ENCODE results near the gene FCSK. TPM values are rescaled to one million over a fixed set of nuclear protein-coding genes. Genes with fewer than 3 reads are reported as not detected.
"Not testable (repeated sequence)": the region's sequence is repeated elsewhere in the genome, so short reads cannot be mapped to it uniquely, and the experiment has no call there.

The FCSK gene
- total RNA-seq, 1 donor from 2014 or later: 16.1 TPM

DNA sequence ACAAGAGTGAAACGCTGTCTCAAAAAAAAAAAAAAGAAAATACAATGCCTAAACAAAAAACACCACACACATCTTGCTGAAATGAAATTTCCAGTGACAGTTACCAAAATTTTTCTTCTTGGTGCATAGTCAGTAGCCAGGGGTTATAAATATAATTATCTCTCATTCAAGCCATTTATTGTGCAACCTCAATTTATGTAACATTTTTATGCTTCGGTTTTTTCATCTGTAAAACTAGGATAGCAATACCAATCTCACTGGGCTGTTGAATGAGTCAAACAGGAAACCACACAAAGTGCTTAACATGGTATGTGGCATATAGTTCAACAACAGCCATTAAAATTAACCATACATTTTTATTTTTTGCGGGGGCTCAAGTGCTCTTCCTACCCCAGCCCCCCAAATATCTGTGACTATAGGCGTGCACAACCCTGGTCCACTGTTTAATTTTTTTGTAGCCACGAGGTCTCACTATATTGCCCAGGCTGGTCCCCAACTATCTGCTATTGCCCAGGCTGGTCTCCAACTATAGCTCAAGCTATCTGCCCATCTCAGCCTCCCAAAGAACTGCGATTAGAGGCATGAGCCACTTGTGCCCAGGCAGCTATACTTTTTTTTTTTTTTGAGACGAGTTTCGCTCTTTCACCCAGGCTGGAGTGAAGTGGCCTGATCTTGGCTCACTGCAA lies 66.4 kb downstream of the FCSK start:
- FAIRE-seq: no peak

DNA sequence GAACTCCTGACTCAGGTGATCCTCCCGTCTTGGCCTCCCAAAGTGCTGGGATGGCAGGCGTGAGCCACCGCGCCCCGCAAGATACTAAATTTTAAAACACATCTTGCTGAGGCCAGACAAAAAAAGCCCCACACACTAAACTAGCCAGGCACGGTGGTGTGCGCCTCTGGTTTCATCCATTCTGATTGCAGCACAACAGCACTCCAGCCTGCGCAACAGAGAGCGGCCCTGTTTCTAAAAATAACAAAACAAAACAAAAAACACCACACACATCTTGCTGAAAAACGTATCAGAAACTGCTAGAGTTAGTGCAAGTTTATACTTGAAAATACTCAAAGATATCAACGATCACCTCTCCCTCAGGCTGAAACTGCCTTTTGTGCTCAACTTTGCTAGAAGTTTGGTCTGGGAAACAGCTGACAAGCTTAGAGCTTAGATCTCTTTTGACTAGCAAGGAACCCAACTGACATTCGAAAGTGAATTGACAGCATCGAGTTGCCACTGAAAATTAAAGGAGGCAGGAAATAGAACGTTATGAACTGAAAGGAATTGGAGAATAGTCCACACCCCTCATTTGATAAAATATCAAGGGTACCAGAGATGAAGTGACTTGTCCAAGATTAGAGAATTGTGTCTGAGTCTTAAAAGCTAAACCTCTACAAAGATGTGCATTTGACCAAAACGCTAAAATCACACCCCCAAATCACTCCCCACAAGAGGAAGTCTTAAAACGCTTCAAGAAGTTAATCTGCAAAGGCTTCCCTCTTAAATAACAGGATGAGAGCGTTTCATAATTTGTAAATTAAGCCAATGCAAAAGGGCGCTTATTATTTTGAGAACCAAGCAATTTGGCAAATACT lies 68.1 kb downstream of the FCSK start:
- H3K27me3 ChIP-seq (ENCODE audit: control insufficient read depth, insufficient read depth, low read length): no peaks in the 10 kb centered on the region
- TF ChIP-seq, protein P1, sequence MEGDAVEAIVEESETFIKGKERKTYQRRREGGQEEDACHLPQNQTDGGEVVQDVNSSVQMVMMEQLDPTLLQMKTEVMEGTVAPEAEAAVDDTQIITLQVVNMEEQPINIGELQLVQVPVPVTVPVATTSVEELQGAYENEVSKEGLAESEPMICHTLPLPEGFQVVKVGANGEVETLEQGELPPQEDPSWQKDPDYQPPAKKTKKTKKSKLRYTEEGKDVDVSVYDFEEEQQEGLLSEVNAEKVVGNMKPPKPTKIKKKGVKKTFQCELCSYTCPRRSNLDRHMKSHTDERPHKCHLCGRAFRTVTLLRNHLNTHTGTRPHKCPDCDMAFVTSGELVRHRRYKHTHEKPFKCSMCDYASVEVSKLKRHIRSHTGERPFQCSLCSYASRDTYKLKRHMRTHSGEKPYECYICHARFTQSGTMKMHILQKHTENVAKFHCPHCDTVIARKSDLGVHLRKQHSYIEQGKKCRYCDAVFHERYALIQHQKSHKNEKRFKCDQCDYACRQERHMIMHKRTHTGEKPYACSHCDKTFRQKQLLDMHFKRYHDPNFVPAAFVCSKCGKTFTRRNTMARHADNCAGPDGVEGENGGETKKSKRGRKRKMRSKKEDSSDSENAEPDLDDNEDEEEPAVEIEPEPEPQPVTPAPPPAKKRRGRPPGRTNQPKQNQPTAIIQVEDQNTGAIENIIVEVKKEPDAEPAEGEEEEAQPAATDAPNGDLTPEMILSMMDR (IDR thresholded peaks at IDR 0.05; ENCODE audit: insufficient read depth, low read length, severe bottlenecking): no peak
- peak overlapping the region; percentile 87 for H3K4me3 ChIP-seq (ENCODE audit: low read depth, low read length)
- no peak for DNase-seq (ENCODE audit: low read depth)
- FAIRE-seq: no peak
- peaks cover 9% of the 10 kb centered on the region for H3K36me3 ChIP-seq (ENCODE audit: control insufficient read depth, insufficient read depth, low read length)

More for the DNA sequence above, 66.4 kb downstream of the FCSK start:
- H3K4me3 ChIP-seq (ENCODE audit: low read depth, low read length): no peak overlapping the region
- H3K27me3 ChIP-seq (ENCODE audit: control insufficient read depth, insufficient read depth, low read length): no peaks in the 10 kb centered on the region
- TF ChIP-seq, protein P1 (IDR thresholded peaks at IDR 0.05; ENCODE audit: insufficient read depth, low read length, severe bottlenecking): no peak
- DNase-seq (ENCODE audit: low read depth): peak; percentile 59
- H3K36me3 ChIP-seq (ENCODE audit: control insufficient read depth, insufficient read depth, low read length): peaks cover 9% of the 10 kb centered on the region

DNA sequence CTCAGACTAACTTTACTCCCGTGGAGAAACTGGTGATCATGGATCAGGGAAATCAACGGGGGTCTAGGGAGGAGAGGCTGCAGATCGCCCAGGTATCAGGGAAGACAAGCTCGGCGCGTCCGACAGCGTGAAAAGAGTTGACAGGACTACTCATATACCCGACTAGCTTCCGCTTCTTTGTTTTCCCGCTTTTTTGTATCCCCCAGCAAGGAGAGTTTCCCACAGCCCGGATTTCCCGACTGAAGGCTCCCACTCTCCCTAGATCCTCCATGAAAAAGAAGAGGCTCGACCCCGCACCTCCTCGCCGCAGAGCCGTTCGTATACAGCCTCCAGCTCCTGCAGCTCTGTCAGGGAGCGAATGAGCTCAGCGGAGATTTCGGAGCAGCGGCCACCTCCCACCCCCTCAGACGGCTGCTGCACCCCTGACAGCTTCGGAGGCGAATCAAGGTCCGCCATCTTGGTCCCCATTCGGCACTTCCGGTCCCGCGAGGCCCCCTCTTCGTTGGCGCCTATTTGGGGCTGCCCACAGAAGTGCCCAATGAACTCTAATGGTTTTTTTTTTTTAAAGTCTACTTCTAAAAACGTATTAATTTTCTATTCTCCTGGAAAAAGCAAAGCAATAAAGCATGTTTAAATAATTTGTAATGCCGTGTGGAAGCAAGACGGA lies 68.8 kb downstream of the FCSK start, which contains the start of gene COG4:
Gene COG4, minus strand, starts transcription at position 479 of the 667 bp plus-strand sequence. Its CDS starts 11 bp downstream, at position 468.
- H3K36me3 ChIP-seq (ENCODE audit: control insufficient read depth, insufficient read depth, low read length): peaks cover 5% of the 10 kb centered on the region
- DNase-seq (ENCODE audit: low read depth): peak; percentile 68
- FAIRE-seq: no peak

DNA sequence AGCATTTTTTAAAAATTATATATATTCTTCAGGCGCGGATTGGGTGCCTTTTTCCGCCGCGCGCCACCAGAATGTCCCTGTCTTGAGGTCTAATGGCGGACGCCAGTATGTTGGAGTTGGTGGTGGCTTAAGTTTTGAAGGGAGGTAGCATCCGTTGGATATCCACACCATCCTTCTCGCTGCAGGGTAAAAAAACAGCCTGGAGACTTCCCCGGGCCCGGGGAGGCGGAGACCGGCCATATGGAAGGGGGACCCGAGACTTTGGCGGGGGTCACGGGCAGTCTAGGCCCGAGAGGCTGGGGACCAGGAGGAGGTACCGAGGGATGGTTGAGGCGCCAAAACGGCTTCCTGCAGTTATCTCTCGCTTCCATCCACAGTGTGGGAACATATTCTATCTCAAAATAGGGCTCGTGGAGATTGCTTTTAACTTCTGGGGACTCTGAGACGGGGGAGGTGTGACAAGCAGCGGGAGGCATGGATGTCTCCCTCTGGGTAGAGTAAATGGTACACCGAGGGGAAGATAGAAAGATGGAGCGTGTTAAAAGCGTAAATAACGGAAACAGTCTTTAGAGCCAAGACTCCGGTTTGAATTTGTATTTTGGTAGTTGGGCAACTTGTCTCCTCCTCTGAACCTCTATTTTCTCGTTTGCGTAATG lies 69.5 kb downstream of the FCSK start, which contains the start of gene SF3B3:
Gene SF3B3, plus strand, starts transcription at position 74 of the 656 bp plus-strand sequence. CDS start 2,841 bp downstream, outside the sequence.
- DNase-seq (ENCODE audit: low read depth) (peak; percentile 39), FAIRE-seq (no peak)
- H3K27me3 ChIP-seq (ENCODE audit: control insufficient read depth, insufficient read depth, low read length): no peaks in the 10 kb centered on the region
- TF ChIP-seq, protein P1 (IDR thresholded peaks at IDR 0.05; ENCODE audit: insufficient read depth, low read length, severe bottlenecking): no peak
- peaks cover 6% of the 10 kb centered on the region for H3K36me3 ChIP-seq (ENCODE audit: control insufficient read depth, insufficient read depth, low read length)
- peak within 1 kb of the TSS; percentile 87 for H3K4me3 ChIP-seq (ENCODE audit: low read depth, low read length)

More for the DNA sequence above, 68.8 kb downstream of the FCSK start, which contains the start of gene COG4:
- H3K4me3 ChIP-seq (ENCODE audit: low read depth, low read length): peak within 1 kb of the TSS; percentile 87
- H3K27me3 ChIP-seq (ENCODE audit: control insufficient read depth, insufficient read depth, low read length): no peaks in the 10 kb centered on the region
- TF ChIP-seq, protein P1 (IDR thresholded peaks at IDR 0.05; ENCODE audit: insufficient read depth, low read length, severe bottlenecking): no peak

DNA sequence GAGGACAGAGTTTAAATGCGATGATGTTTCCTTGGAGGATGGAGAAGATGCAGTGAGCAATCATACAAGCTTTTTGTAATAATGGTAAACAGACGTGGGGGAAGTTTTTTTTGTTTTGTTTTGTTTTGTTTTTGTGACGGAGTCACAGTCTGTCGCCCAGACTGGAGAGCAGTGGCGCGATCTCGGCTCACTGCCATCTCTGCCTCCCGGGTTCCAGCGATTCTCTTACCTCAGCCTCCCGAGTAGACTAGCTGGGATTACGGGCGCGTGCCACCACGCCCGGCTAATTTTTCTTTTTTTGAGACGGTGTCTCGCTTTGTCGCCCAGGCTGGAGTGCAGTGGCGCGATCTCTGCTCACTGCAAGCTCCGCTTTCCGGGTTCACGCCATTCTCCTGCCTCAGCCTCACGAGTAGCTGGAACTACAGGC lies 70.0 kb downstream of the FCSK start:
- H3K4me3 ChIP-seq (ENCODE audit: low read depth, low read length): peak overlapping the region; percentile 87
- not testable (repeated sequence) for FAIRE-seq; DNase-seq (ENCODE audit: low read depth)

More for the DNA sequence above, 70.0 kb downstream of the FCSK start:
- not testable (repeated sequence) for H3K27me3 ChIP-seq (ENCODE audit: control insufficient read depth, insufficient read depth, low read length); H3K36me3 ChIP-seq (ENCODE audit: control insufficient read depth, insufficient read depth, low read length)

Measured in bronchial epithelial cell (primary cell).